Fibroblast of mammary gland (primary cell): Measurements from ENCODE around the gene LRP6.

Experiments used
- DNase-seq: peaks from one replicate; pipeline ENCODE4 v3.0.0-alpha.2; 2010; ENCODE audit warnings: low read depth
- H3K4me3 ChIP-seq: 2 replicates; pipeline ENCODE4 v1.5.1; 2011; ENCODE audit warnings: low read depth, mild to moderate bottlenecking, low read length, moderate library complexity; ENCODE audit not compliant: control insufficient read depth
- CTCF ChIP-seq: conservative IDR thresholded peaks from 2 replicates; pipeline ENCODE4 v1.5.1; 2011; ENCODE audit warnings: low read depth, low read length, inconsistent platforms; ENCODE audit not compliant: control insufficient read depth, insufficient read depth

The LRP6 gene

GRCh38 chr12:12081836-12082497 lies 184.9 kb downstream of the LRP6 start:
- peak; percentile 29 for TF ChIP-seq CTCF
- peak; percentile 66 for DNase-seq
- H3K4me3 ChIP-seq: no peak overlapping the region

GRCh38 chr12:12079291-12079690 lies 187.6 kb downstream of the LRP6 start:
- no peak overlapping the region for H3K4me3 ChIP-seq
- no peak for TF ChIP-seq CTCF
- peak; percentile 67 for DNase-seq

- no peak for TF ChIP-seq CTCF
- no peak for DNase-seq
- H3K4me3 ChIP-seq: no peak overlapping the region
Measured at GRCh38 chr12:12072064-12072760, 194.6 kb downstream of the LRP6 start.

DNA sequence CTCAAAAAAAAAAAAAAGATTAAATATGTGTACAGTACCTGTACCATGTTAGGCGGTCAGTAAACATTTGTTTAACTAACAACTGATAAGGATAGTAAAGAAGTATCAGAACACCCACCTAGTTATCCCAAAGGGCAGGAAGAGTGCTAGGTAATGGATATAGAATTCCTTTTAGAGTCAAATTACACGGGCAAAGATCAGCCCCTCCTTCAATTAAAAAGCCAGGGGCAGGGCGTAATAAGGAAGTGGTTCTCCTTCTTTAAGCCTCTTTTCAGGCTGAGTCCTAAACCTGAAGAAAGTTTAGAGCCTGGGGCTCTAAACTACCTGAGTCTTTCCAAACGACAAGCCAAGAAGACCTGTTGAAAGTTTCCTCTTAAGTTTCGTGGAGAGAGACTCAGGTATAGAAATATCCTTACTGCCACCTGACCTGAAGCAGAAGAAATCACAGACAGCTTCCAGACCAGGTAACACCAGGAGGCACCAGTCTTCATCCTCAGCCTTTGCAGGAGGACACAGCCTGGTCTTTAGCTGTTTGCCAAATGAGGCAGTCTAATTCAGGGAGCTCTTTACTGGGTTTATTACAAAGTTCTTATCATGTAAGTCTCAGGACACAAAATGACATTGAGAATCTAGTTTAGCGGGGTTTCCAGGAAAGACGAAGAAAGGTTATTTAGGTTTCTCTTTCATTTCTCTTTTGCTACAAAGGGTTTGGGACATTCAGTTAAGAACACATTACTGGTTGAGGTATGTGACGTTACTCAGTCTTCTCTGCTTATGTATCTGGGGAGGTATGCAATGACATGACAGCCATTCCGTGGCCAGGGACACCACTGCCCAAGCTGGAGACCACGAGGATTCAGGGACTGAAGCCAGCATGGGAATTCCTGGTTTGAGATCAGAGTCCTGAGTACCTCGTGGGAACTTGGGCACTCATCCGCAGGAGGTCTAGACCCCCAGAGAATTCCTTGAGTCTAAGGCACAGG lies 195.9 kb downstream of the LRP6 start, which contains the start of gene BCL2L14:
Gene BCL2L14 (plus strand): TSS at position 266 of the 983 bp plus-strand sequence. CDS start 8,367 bp downstream, outside the sequence.
- TF ChIP-seq CTCF: no peak
- no peak for DNase-seq
- H3K4me3 ChIP-seq: no peak within 1 kb of the TSS

GRCh38 chr12:12069821-12070548 lies 196.9 kb downstream of the LRP6 start:
- DNase-seq: no peak
- no peak for TF ChIP-seq CTCF

GRCh38 chr12:12068751-12069150 lies 198.1 kb downstream of the LRP6 start:
- no peak overlapping the region for H3K4me3 ChIP-seq
- no peak for DNase-seq
- no peak for TF ChIP-seq CTCF

More at GRCh38 chr12:12069821-12070548, 196.9 kb downstream of the LRP6 start:
- no peak overlapping the region for H3K4me3 ChIP-seq
